Heart left ventricle (tissue), 16 donors: Measurements from ENCODE around the gene CCDC33. TPM values are rescaled to one million over a fixed set of nuclear protein-coding genes. Genes with fewer than 3 reads are reported as not detected.

Source experiments
- ATAC-seq, 4 donors: fragments of 200-7000 bp; cut with Tn5 transposase; one replicate each; pipeline ENCODE4 v1.9.1; 2020 to 2022; ENCODE audit warnings: moderate library complexity in 4 of 4, mild to moderate bottlenecking in 3 of 4, moderate number of reproducible peaks in 1 of 4
- DNase-seq, 5 donors: peaks; one replicate each; pipeline ENCODE4 v3.0.0-alpha.2; 2020
- H3K27ac ChIP-seq, 12 donors: fragments of 200-600 bp; sonication (generic) in 4 of 12; one replicate each; pipeline versions ENCODE4 v1.5.0 to v1.8.0; 2016 to 2022; ENCODE audit warnings: mild to moderate bottlenecking in 2 of 12
- H3K27me3 ChIP-seq, 9 donors: fragments of 200-600 bp; sonication (generic) in 2 of 9; one replicate each; pipeline versions ENCODE4 v1.5.1 to v1.8.0; 2016 to 2022; ENCODE audit warnings: mild to moderate bottlenecking in 3 of 9
- H3K36me3 ChIP-seq, 9 donors: fragments of 200-600 bp; sonication (generic) in 2 of 9; one replicate each; pipeline versions ENCODE4 v1.5.0 to v1.8.0; 2018 to 2022; ENCODE audit warnings: mild to moderate bottlenecking in 2 of 9
- H3K4me1 ChIP-seq, 12 donors: fragments of 200-600 bp; sonication (generic) in 4 of 12; one replicate each; pipeline versions ENCODE4 v1.5.0 to v1.8.0; 2016 to 2022; ENCODE audit warnings: mild to moderate bottlenecking in 3 of 12
- H3K4me3 ChIP-seq, 12 donors: fragments of 200-600 bp; sonication (generic) in 4 of 12; one replicate each; pipeline versions ENCODE4 v1.5.0 to v1.8.0; 2017 to 2022; ENCODE audit warnings: mild to moderate bottlenecking in 9 of 12, moderate library complexity in 4 of 12
- H3K9me3 ChIP-seq, 12 donors: fragments of 200-600 bp; sonication (generic) in 4 of 12; one replicate each; pipeline versions ENCODE4 v1.5.0 to v1.8.0; 2016 to 2022; ENCODE audit warnings: mild to moderate bottlenecking in 1 of 12
- POLR2A ChIP-seq, 2 donors: fragments of 450-650 bp; IDR thresholded peaks; one replicate each; pipeline ENCODE4 v1.6.1; 2017; ENCODE audit warnings: antibody characterized with exemption in 2 of 2, mild to moderate bottlenecking in 2 of 2, moderate library complexity in 2 of 2
- WGBS, 4 donors: extraction: QIAGEN DNeasy Blood & Tissue Kit in 2 of 4; methylation state at CpG; one replicate each; pipeline versions ENCODE4 v1.1.5 to v1.1.7; 2013 to 2018; 5-methylcytosine and 5-hydroxymethylcytosine counted together
- intact Hi-C, 10 donors: fragments of 100-400 bp; cut with DNase I; formaldehyde crosslinking; loops; one replicate each; pipeline versions ENCODE4 v1.11.1 to v1.14.2; 2022
- polyA plus RNA-seq, 2 donors: library from polyadenylated mRNA; stranded (reverse); fragments of 200-250 nt; gene quantifications; one replicate each; pipeline ENCODE4 v1.2.3, GENCODE V29; 2013
- total RNA-seq, 9 donors: library from RNA; depleted of rRNA in 2 of 9; stranded (reverse); fragments of >200 nt in 2 of 9; fragmentation: NEBNext Ultra II Directional in 3 of 9; extraction: Animal tissue kit (Norgen Biotek cat#: 25700) in 3 of 9; gene quantifications; one replicate each; pipeline versions ENCODE4 v1.1.0 to v1.2.4, GENCODE V29; 2016 to 2023
- TF ChIP-seq, protein P1 (sequence below), 12 donors: fragments of 200-600 bp; sonication (generic) in 4 of 12; IDR thresholded peaks; one replicate each; pipeline versions ENCODE4 v1.5.0 to v1.8.0; 2018 to 2022; ENCODE audit warnings: antibody characterized with exemption in 12 of 12, mild to moderate bottlenecking in 5 of 12
- donor health status: ischemic (EF 13 %, LVEDD 7.1; RV severe dilation, severe dysfunction).
- donor health status: healthy with polysubstance abuse.
- donor health status: DM: no; HTN: yes; CAD: no.
- donor health status: DM: no; HTN: no; CAD: no.
- donor health status: ischemic (EF 25% LVEDD 6.9; RV normal size, moderate dysfunction).
- donor health status: ischemic (EF 25% LVEDD 5.7; RV mildly dilated, moderate dysfunction).
- donor health status: healthy.
- donor health status: DM: yes; HTN: yes; CAD: no.
- donor health status: ischemic (EF 35%, LVEDD 5.7; RV mildly dilated, moderate dysfunction).
- donor health status: nonischemic (EF 11% LVEDD 7.7; RV severe dilation, severe dysfunction).
- donor health status: DM: yes; HTN: yes; CAD: no.
- donor health status: PGD.
- donor health status: ischemic (EF 29% LVEDD 5.4; RV normal size, mild dysfunction).
- donor health status: nonischemic (EF 23%, LVEDD 6.1; RV moderate dilation, normal function).

Gene CCDC33
- total and polyA plus RNA-seq, 11 donors = 0.08 TPM; not detected in 10

DNA sequence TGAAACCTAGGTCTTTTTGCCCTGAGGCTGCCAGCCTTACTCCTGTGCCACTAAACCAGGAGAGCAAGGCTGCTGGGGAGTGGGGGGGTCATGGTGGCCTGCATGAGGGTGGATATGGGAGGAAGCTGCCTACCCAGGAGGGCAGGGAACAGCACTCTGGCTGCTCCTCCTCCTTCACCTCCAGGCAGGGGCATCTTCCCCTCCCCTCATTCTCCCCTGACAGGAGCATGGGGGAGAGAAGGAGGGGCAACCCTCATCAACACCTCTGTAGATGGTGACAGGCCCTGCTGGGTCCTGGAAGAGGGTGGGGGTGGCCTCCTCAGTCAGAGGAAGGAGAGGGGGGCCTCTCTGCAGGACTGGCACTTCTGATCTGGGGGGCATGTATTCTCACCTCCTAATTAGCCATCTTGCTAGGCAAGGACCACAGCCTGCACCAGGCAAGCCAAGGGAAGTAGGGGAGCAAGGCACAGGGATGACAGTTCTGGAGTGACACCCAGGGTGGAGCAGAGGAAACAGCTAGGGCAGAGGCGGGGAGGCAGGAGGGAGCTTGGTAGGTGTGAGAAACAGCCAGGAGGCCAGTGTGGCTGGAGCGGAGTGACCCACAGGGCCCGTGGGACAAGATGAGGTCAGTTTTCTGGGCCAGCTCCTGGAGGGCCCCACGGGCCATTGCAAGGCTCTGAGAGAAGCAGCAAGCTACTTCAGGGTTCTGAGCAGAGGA lies 4.9 kb downstream of the CCDC33 start:
- intact Hi-C loops = loop anchor here in 5 of 10 donors (5.0 to 10.0 kb wide), 5 partner anchors 54 to 114 kb away; partner anchors contain the start of gene ISLR2 (in 1 of the 5)
- no peak overlapping the region for H3K4me3 ChIP-seq
- ATAC-seq (no peak), DNase-seq (no peak)
- H3K27me3 ChIP-seq = peaks cover 0 to 11% (median 6%) of the 10 kb centered on the region in 9 donors
- peaks cover 0 to 50% (median 30%) of the 10 kb centered on the region in 12 donors for H3K4me1 ChIP-seq
- H3K9me3 ChIP-seq = no peaks in the 10 kb centered on the region
- H3K27ac ChIP-seq = peak overlapping the region in 7 of 12 donors; percentile 28 to 76 (median 55)
- TF ChIP-seq, protein P1, sequence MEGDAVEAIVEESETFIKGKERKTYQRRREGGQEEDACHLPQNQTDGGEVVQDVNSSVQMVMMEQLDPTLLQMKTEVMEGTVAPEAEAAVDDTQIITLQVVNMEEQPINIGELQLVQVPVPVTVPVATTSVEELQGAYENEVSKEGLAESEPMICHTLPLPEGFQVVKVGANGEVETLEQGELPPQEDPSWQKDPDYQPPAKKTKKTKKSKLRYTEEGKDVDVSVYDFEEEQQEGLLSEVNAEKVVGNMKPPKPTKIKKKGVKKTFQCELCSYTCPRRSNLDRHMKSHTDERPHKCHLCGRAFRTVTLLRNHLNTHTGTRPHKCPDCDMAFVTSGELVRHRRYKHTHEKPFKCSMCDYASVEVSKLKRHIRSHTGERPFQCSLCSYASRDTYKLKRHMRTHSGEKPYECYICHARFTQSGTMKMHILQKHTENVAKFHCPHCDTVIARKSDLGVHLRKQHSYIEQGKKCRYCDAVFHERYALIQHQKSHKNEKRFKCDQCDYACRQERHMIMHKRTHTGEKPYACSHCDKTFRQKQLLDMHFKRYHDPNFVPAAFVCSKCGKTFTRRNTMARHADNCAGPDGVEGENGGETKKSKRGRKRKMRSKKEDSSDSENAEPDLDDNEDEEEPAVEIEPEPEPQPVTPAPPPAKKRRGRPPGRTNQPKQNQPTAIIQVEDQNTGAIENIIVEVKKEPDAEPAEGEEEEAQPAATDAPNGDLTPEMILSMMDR (IDR thresholded peaks at IDR 0.05) = no peak
- no peak for TF ChIP-seq POLR2A (IDR thresholded peaks at IDR 0.05)
- no peaks in the 10 kb centered on the region for H3K36me3 ChIP-seq
- 51 to 74% (median 68%) methylated on average over 4 of the region's 4 CpGs for WGBS, 4 donors

DNA sequence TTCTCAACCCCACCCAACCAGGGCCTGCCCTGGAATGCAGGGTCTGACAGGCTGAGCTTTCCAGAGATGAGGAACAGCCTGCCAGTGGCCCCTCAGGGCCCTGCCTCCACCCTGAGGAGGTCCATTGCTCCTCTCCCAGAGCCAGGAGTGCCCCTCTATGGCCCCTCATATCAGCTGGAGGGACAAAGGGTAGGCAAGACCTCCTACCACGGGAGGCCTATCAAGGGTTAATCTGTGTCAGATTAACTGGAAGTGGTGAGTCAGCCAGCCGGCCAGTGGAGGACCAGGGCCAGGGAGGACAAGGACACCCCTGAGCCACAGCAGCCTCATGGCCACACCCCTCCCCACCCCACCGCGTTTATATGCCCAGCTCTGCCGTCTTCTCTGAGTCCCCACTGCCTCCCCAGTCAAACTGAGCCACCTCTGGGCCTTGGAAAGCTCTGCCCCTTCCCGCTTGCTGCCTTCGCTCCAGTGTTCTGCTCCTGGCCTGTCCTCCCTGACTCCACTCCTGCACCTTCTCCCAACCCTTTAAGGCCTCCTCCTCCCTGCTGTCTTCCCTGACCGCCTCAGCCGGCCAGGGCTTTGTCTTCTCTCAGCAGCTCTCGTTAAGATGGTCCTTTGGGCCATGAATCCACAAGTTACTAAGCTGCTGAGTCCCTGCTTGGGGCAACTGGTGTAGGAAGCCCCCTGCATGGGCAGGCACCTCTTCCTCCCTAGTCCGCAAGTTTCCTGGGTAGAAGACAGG lies 6.5 kb downstream of the CCDC33 start:
- intact Hi-C loops = loop anchor here in 5 of 10 donors (5.0 to 10.0 kb wide), 5 partner anchors 52 to 115 kb away; partner anchors contain the start of gene ISLR2 (in 1 of the 5)
- ATAC-seq (peak in 2 of 4 donors; percentile 8 to 27), DNase-seq (peak in 1 of 5 donors; percentile 51)
- no peaks in the 10 kb centered on the region for H3K36me3 ChIP-seq
- no peak overlapping the region for H3K4me3 ChIP-seq
- 53 to 62% (median 58%) methylated on average over 10 to 11 of the region's 11 CpGs for WGBS, 4 donors
- H3K9me3 ChIP-seq = no peaks in the 10 kb centered on the region
- peaks cover 0 to 52% (median 30%) of the 10 kb centered on the region in 12 donors for H3K4me1 ChIP-seq
- peaks cover 0 to 12% (median 6%) of the 10 kb centered on the region in 9 donors for H3K27me3 ChIP-seq
- peak overlapping the region in 2 of 12 donors; percentile 15 to 24 for H3K27ac ChIP-seq
- no peak for TF ChIP-seq POLR2A (IDR thresholded peaks at IDR 0.05)
- TF ChIP-seq, protein P1 (IDR thresholded peaks at IDR 0.05) = no peak

DNA sequence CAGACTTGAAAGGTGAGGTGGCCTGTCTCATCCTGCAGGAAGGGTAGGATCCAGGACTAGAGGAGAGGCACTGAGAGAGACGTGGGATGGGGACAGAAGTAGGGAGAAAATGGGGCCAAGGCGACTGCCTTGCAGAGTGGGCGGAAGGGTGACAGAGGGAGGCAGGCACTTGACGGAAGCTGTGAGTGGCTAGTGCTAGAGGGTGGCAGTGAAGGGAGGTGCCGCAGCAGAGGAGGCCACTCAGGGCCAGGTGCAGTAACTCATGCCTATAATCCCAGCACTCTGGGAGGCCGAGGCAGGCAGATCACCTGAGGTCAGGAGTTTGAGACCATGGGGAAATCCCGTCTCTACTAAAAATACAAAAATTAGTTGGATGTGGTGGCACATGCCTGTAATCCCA lies 7.3 kb downstream of the CCDC33 start:
- no peak for ATAC-seq
- H3K27me3 ChIP-seq = peaks cover 0 to 12% (median 6%) of the 10 kb centered on the region in 9 donors
- H3K27ac ChIP-seq = no peak overlapping the region
- no peak overlapping the region for H3K4me3 ChIP-seq
- DNase-seq = no peak
- H3K36me3 ChIP-seq = no peaks in the 10 kb centered on the region
- H3K9me3 ChIP-seq = no peaks in the 10 kb centered on the region
- TF ChIP-seq, protein P1 (IDR thresholded peaks at IDR 0.05) = no peak
- no peak for TF ChIP-seq POLR2A (IDR thresholded peaks at IDR 0.05)
- WGBS, 4 donors = 87 to 93% (median 89%) methylated on average over 7 of the region's 7 CpGs
- H3K4me1 ChIP-seq = peaks cover 0 to 52% (median 30%) of the 10 kb centered on the region in 12 donors
- intact Hi-C loops = loop anchor here in 5 of 10 donors (5.0 to 10.0 kb wide), 5 partner anchors 51 to 116 kb away; partner anchors contain the start of gene ISLR2 (in 1 of the 5)
